Fibroblast of lung (primary cell): ENCODE measurements around the gene TRIM62.
"Not testable (repeated sequence)": the region's sequence is repeated elsewhere in the genome, so short reads cannot be mapped to it uniquely, and the experiment has no call there.

Experiments used
- CTCF ChIP-seq, 2 donors: IDR thresholded peaks in 1 of 2; conservative IDR thresholded peaks in 1 of 2; 1 replicate in 1 of 2; 2 replicates in 1 of 2; pipeline ENCODE4 v1.5.1; 2011 to 2012; ENCODE audit warnings: low read length in 2 of 2, control low read depth in 1 of 2, inconsistent platforms in 1 of 2, low read depth in 1 of 2, mild to moderate bottlenecking in 1 of 2
- EZH2 ChIP-seq: IDR thresholded peaks from 2 replicates; pipeline ENCODE4 v1.5.1; 2012; ENCODE audit warnings: low read length, control low read depth, mild to moderate bottlenecking; ENCODE audit errors: missing control alignments

GRCh38 chr1:33100119-33100415 is 81.8 kb downstream of the TRIM62 start:
- TF ChIP-seq CTCF (conservative IDR thresholded peaks at IDR 0.05 in 1 of 2, IDR thresholded peaks at IDR 0.05 in 1 of 2; ENCODE audit: low read depth in 1 of 2, low read length in 2 of 2); EZH2: not testable (repeated sequence)
